Measurements from ENCODE around the gene SLC16A3. TPM values are rescaled to one million over a fixed set of nuclear protein-coding genes. Genes with fewer than 3 reads are reported as not detected.

SLC16A3 gene
- total RNA-seq, 3 donors from 2014 or later = 10.2 to 22.6 (median 17.3) TPM

GRCh38 chr17:82231312-82231561 is 2.4 kb downstream of the SLC16A3 start:
- intact Hi-C loops (cut with DNase I; ENCODE audit: low total_unique reads) = loop anchor here (10.0 kb wide), 1 partner anchor 184 kb away; the partner anchor contains the start of genes HEXD and OGFOD3
- peaks cover 12 to 13% of the 10 kb centered on the region in 2 donors for H3K4me1 ChIP-seq

GRCh38 chr17:82231562-82232321 is 2.9 kb downstream of the SLC16A3 start:
- Histone ChIP-seq H3K27ac (peak overlapping the region; percentile 85 to 93), H3K36me3 (no peaks in the 10 kb centered on the region), H3K27me3 (peaks cover 3 to 4% of the 10 kb centered on the region in 2 donors), H3K4me1 (peaks cover 12 to 13% of the 10 kb centered on the region in 2 donors), H3K4me3 (peak overlapping the region; percentile 60 to 83 (median 61)), H3K9me3 (no peaks in the 10 kb centered on the region)
- intact Hi-C loops (cut with DNase I; ENCODE audit: low total_unique reads) = loop anchor here (10.0 kb wide), 1 partner anchor 183 kb away; the partner anchor contains the start of genes HEXD and OGFOD3
- peak in 1 of 2 donors; percentile 68 for DNase-seq (ENCODE audit: low spot score in 2 of 2)
- TF ChIP-seq CTCF (IDR thresholded peaks at IDR 0.05) (no peak), POLR2AphosphoS5 (IDR thresholded peaks at IDR 0.05) (peak in 2 of 3 donors; percentile 45 to 56)

More at GRCh38 chr17:82231312-82231561, 2.4 kb downstream of the SLC16A3 start:
- TF ChIP-seq CTCF (IDR thresholded peaks at IDR 0.05) = no peak
- no peak for TF ChIP-seq POLR2A (IDR thresholded peaks at IDR 0.05)
- no peak for TF ChIP-seq POLR2AphosphoS5 (IDR thresholded peaks at IDR 0.05)
- H3K27me3 ChIP-seq = peaks cover 3 to 4% of the 10 kb centered on the region in 2 donors
- H3K9me3 ChIP-seq = no peaks in the 10 kb centered on the region
- H3K4me3 ChIP-seq = peak overlapping the region; percentile 60 to 83 (median 61)
- peak overlapping the region; percentile 85 to 93 for H3K27ac ChIP-seq
- H3K36me3 ChIP-seq = no peaks in the 10 kb centered on the region
- DNase-seq (ENCODE audit: low spot score in 2 of 2) = no peak

- no peaks in the 10 kb centered on the region for H3K36me3 ChIP-seq
- peaks cover 12 to 13% of the 10 kb centered on the region in 2 donors for H3K4me1 ChIP-seq
- TF ChIP-seq CTCF (IDR thresholded peaks at IDR 0.05) (no peak), POLR2A (IDR thresholded peaks at IDR 0.05) (no peak), POLR2AphosphoS5 (IDR thresholded peaks at IDR 0.05) (no peak)
- no peaks in the 10 kb centered on the region for H3K9me3 ChIP-seq
- peak overlapping the region; percentile 85 to 93 for H3K27ac ChIP-seq
- peaks cover 3 to 4% of the 10 kb centered on the region in 2 donors for H3K27me3 ChIP-seq
- intact Hi-C loops (cut with DNase I; ENCODE audit: low total_unique reads) = loop anchor here (10.0 kb wide), 1 partner anchor 182 kb away; the partner anchor contains the start of genes HEXD and OGFOD3
- peak overlapping the region; percentile 60 to 83 (median 61) for H3K4me3 ChIP-seq
- DNase-seq (ENCODE audit: low spot score in 2 of 2) = no peak
These were observed 3.5 kb downstream of the SLC16A3 start for GRCh38 chr17:82232322-82232820.

GRCh38 chr17:82232876-82233785 is 4.3 kb downstream of the SLC16A3 start:
- peak overlapping the region in 1 of 2 donors; percentile 85 for H3K27ac ChIP-seq
- no peaks in the 10 kb centered on the region for H3K36me3 ChIP-seq
- DNase-seq (ENCODE audit: low spot score in 2 of 2) = no peak
- TF ChIP-seq CTCF (IDR thresholded peaks at IDR 0.05) (no peak), POLR2A (IDR thresholded peaks at IDR 0.05) (no peak), POLR2AphosphoS5 (IDR thresholded peaks at IDR 0.05) (no peak)
- H3K4me3 ChIP-seq = no peak overlapping the region
- no peaks in the 10 kb centered on the region for H3K9me3 ChIP-seq
- peaks cover 16 to 17% of the 10 kb centered on the region in 2 donors for H3K4me1 ChIP-seq
- intact Hi-C loops (cut with DNase I; ENCODE audit: low total_unique reads) = loop anchor here (10.0 kb wide), 1 partner anchor 182 kb away; the partner anchor contains the start of genes HEXD and OGFOD3
- peaks cover 3 to 4% of the 10 kb centered on the region in 2 donors for H3K27me3 ChIP-seq

All from breast epithelium (tissue), 4 donors.